Nephron progenitor cell (in vitro differentiated cells): ENCODE measurements around the gene DNPH1.
A peak's percentile ranks its signal among the peaks of the same experiment; 100 is the strongest.

Source experiments
- DNase-seq: peaks from one replicate; pipeline ENCODE4 v3.0.0; 2021
- H3K27ac Mint-ChIP-seq: 2 replicates; pipeline ENCODE4 v1.8.0; 2021; ENCODE audit warnings: mild to moderate bottlenecking, moderate library complexity, mixed read lengths
- H3K27me3 Mint-ChIP-seq: 2 replicates; pipeline ENCODE4 v1.8.0; 2021; ENCODE audit warnings: mild to moderate bottlenecking, low read depth, mixed read lengths; ENCODE audit not compliant: poor library complexity
- H3K36me3 Mint-ChIP-seq: 2 replicates; pipeline ENCODE4 v1.8.0; 2021; ENCODE audit warnings: low read depth, mixed read lengths
- H3K4me1 Mint-ChIP-seq: 2 replicates; pipeline ENCODE4 v1.8.0; 2021; ENCODE audit warnings: mixed read lengths
- H3K4me3 Mint-ChIP-seq: 2 replicates; pipeline ENCODE4 v1.8.0; 2021; ENCODE audit warnings: mild to moderate bottlenecking, moderate library complexity, mixed read lengths
- H3K9me3 Mint-ChIP-seq: 2 replicates; pipeline ENCODE4 v1.8.0; 2021; ENCODE audit warnings: mild to moderate bottlenecking, moderate library complexity, mixed read lengths
- CTCF ChIP-seq: fragments of 200-600 bp; sonication (generic); IDR thresholded peaks from 2 replicates; pipeline ENCODE4 v1.5.0; 2021; ENCODE audit warnings: antibody characterized with exemption

The DNPH1 gene

GRCh38 chr6:43184268-43184985 lies 44.9 kb downstream of the DNPH1 start:
- no peak for DNase-seq
- H3K9me3 Mint-ChIP-seq, result no peaks in the 10 kb centered on the region
- peak overlapping the region; percentile 24 for H3K27ac Mint-ChIP-seq
- H3K36me3 Mint-ChIP-seq, result peaks cover 42% of the 10 kb centered on the region
- peak overlapping the region; percentile 50 for H3K4me3 Mint-ChIP-seq
- TF ChIP-seq CTCF, result no peak
- H3K27me3 Mint-ChIP-seq, result no peaks in the 10 kb centered on the region
- peaks cover 43% of the 10 kb centered on the region for H3K4me1 Mint-ChIP-seq

- peaks cover 41% of the 10 kb centered on the region for H3K36me3 Mint-ChIP-seq
- no peaks in the 10 kb centered on the region for H3K9me3 Mint-ChIP-seq
- no peak overlapping the region for H3K27ac Mint-ChIP-seq
Observed at GRCh38 chr6:43183441-43183840, 45.8 kb downstream of the DNPH1 start.

GRCh38 chr6:43181942-43182860 lies 47.1 kb downstream of the DNPH1 start, which contains the start of gene CUL9:
TSS of gene CUL9 (plus strand) at chr6:43182196. CDS start at chr6:43184311, 2,115 bp downstream.
- peak; percentile 79 for DNase-seq
- Mint-ChIP-seq H3K27ac (peak within 1 kb of the TSS; percentile 96), H3K27me3 (no peaks in the 10 kb centered on the region), H3K36me3 (peaks cover 36% of the 10 kb centered on the region), H3K4me3 (peak within 1 kb of the TSS; percentile 91), H3K9me3 (no peaks in the 10 kb centered on the region), H3K4me1 (peaks cover 56% of the 10 kb centered on the region)
- TF ChIP-seq CTCF, result no peak

More at GRCh38 chr6:43183441-43183840, 45.8 kb downstream of the DNPH1 start:
- TF ChIP-seq CTCF, result no peak
- Mint-ChIP-seq H3K27me3 (no peaks in the 10 kb centered on the region), H3K4me3 (peak overlapping the region; percentile 91), H3K4me1 (peaks cover 53% of the 10 kb centered on the region)
- no peak for DNase-seq

- H3K4me1 Mint-ChIP-seq, result peaks cover 56% of the 10 kb centered on the region
- TF ChIP-seq CTCF, result no peak
- no peaks in the 10 kb centered on the region for H3K27me3 Mint-ChIP-seq
- H3K4me3 Mint-ChIP-seq, result peak overlapping the region; percentile 91
- peak overlapping the region; percentile 96 for H3K27ac Mint-ChIP-seq
- no peaks in the 10 kb centered on the region for H3K9me3 Mint-ChIP-seq
- no peak for DNase-seq
- peaks cover 37% of the 10 kb centered on the region for H3K36me3 Mint-ChIP-seq
Observed at GRCh38 chr6:43181621-43181941, 47.7 kb downstream of the DNPH1 start.

- H3K9me3 Mint-ChIP-seq, result no peaks in the 10 kb centered on the region
- H3K27me3 Mint-ChIP-seq, result peaks cover 3% of the 10 kb centered on the region
- H3K4me1 Mint-ChIP-seq, result peaks cover 56% of the 10 kb centered on the region
- H3K4me3 Mint-ChIP-seq, result peak overlapping the region; percentile 91
- peaks cover 37% of the 10 kb centered on the region for H3K36me3 Mint-ChIP-seq
- TF ChIP-seq CTCF, result no peak
- DNase-seq, result no peak
- peak overlapping the region; percentile 96 for H3K27ac Mint-ChIP-seq
Observed at GRCh38 chr6:43180985-43181384, 48.3 kb downstream of the DNPH1 start.
